Measurements from ENCODE around the gene ANKRD12.

DNA sequence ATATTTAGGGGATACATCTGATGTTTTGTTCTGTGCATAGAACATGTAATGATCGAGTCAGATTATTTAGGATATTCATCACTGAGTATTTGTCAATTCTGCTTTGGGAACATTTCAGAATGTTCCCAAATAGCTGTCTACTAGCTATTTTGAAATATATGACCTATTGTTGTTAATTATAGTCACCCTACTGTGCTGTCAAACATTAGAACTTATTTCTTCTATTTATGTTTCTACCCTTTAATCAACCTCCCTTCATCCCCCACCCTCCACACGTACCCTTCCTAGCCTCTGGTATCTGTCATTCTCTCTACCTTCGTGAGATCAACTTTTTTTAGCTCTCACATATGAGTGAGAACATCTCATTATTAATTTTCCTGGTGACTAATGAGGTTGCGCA lies 40.9 kb downstream of the ANKRD12 start:
- no peak for TF ChIP-seq CTCF (IDR thresholded peaks at IDR 0.05)
- TF ChIP-seq POLR2A (IDR thresholded peaks at IDR 0.05): no peak

Measured in esophagus squamous epithelium (tissue), 4 donors.